HK-2 (cell line): ENCODE data around the gene PRICKLE2.

Source experiments
- DNase-seq: peaks from one replicate; pipeline ENCODE4 v3.0.0-alpha.2; 2018; ENCODE audit not compliant: unreplicated experiment

Gene PRICKLE2

GRCh38 chr3:64073158-64073761, 152.0 kb downstream of the PRICKLE2 start:
- no peak for DNase-seq

GRCh38 chr3:64072126-64072525, 153.1 kb downstream of the PRICKLE2 start:
- no peak for DNase-seq

DNA sequence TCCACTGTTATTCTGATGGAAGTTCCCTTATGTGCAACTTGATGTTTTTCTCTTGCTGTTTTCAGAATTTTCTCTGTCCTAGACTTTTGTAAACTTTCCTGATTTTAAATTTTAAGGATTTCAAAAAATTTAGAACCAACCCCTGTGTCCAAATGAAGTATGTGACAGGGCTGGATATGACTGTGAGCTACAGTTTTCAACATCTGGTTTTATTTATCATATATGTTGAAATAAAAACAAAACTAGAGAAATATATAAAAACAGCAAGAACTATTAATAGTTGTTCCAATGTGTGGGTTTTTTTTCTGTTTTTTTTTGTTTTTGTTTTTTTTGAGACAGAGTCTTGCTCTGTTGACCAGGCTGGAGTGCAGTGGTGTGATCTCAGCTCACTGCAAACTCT, 154.6 kb downstream of the PRICKLE2 start:
- no peak for DNase-seq

GRCh38 chr3:64067506-64068346, 157.5 kb downstream of the PRICKLE2 start:
- DNase-seq, result no peak

DNA sequence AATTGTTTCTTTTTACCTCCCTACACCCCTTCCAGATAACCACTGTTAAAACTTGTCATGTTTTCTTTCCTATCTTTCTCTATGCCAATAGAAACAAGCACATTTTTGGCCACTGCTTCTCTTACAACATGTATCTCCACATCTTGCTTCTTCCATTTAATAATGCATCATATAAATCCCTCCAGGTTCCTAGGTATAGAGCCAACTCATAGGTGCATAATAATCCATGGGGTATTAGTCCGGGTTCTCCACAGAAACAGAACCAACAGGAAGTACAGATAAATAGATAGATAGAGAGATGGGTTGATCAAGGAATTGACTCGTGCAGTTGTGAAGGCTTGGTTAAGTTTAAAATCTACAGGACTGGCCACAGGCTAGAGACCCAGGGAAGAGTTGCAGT, 160.5 kb downstream of the PRICKLE2 start:
- no peak for DNase-seq

DNA sequence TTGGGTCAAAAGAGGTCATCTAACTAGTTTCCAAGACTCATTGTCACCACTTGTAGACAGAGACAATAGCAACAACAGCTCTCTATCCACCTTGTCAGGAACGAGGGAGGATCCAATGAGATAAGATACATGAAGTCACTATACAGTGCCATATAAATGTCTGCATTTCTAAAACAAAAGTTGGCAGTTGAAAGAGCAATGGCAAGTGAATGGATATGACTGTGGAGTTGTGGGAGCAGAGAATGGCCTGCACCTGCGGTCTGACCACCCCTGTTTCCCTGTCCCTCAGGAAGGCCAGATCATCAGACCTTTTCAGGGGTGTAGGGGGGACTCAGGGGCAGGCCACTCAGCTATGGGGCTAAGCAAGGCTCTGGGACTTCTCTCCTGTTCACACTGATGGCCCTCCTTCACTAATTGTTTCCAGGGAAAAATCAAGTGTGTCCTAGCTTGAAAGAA, 161.3 kb downstream of the PRICKLE2 start:
- no peak for DNase-seq

- DNase-seq, result no peak
Observed at GRCh38 chr3:64063207-64063982, 161.9 kb downstream of the PRICKLE2 start.

DNA sequence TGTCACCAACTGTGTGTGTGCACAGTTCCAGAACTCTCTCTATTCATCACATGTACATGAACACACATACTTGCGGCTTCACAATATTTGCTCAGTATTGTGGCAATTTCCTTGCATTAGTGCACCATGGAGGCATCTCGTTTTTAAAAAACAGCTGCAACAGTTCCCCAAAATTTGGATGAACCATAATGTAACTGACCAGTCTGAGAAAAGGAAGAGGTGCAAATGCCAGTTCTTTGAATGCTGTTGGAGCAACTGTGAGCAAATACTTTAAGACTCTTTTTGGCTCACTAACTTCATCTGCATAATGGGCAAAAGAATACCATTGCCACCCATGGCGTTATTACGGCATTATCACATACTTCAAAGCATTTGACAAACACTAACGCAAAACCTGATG, 163.6 kb downstream of the PRICKLE2 start:
- DNase-seq, result no peak

- no peak for DNase-seq
Observed at GRCh38 chr3:64059484-64060175, 165.6 kb downstream of the PRICKLE2 start.

- DNase-seq, result no peak
Observed at GRCh38 chr3:64058566-64058965, 166.7 kb downstream of the PRICKLE2 start.

GRCh38 chr3:64057231-64057630, 168.0 kb downstream of the PRICKLE2 start:
- no peak for DNase-seq

GRCh38 chr3:64056606-64057180, 168.6 kb downstream of the PRICKLE2 start:
- no peak for DNase-seq

DNA sequence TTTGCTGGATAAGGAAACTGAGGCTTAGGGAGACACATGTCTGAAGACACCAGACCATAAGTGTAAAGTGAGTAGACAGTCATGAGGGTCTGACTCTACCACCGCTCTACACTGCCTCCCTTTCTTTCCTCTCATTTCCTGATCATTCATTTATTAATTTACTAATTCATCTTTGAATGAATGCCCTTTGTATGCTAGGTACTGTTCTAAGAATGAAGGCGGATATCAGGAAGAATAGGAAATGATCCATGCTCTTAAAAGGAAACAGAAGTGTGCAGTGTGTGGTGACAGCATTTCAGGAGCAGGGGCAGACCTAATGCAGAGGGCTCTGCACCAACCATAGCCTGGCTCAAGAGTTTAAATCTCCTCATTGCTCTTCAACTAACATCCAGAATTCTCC, 170.2 kb downstream of the PRICKLE2 start:
- DNase-seq, result no peak

- DNase-seq, result no peak
Observed at GRCh38 chr3:64054488-64054887, 170.8 kb downstream of the PRICKLE2 start.

GRCh38 chr3:64053581-64053980, 171.7 kb downstream of the PRICKLE2 start:
- DNase-seq, result no peak

- no peak for DNase-seq
Observed at GRCh38 chr3:64053117-64053516, 172.1 kb downstream of the PRICKLE2 start.

- DNase-seq, result no peak
Observed at GRCh38 chr3:64049832-64050231, 175.4 kb downstream of the PRICKLE2 start.

- peak; percentile 14 for DNase-seq
Observed at GRCh38 chr3:64049136-64049535, 176.1 kb downstream of the PRICKLE2 start.

DNA sequence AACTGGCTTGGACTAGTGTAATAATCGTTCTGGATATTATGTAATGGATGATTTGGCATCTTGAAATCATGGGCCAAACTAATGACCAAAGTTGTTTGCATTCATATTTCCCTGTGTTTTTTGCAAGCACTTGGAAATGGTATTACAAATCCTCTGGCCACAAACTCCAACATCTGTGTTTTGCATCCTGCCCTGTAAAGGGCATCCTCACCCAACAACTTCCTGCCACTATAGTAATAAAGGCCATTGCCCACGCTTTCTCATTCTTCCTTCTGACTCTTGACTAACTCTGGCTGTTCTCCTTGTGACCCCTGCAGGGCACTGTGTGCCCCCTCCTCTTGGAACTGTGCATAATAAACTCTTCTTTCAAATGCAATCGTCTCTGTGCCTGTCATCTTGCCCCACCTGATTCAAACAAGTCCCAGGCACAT, 176.6 kb downstream of the PRICKLE2 start:
- no peak for DNase-seq

DNA sequence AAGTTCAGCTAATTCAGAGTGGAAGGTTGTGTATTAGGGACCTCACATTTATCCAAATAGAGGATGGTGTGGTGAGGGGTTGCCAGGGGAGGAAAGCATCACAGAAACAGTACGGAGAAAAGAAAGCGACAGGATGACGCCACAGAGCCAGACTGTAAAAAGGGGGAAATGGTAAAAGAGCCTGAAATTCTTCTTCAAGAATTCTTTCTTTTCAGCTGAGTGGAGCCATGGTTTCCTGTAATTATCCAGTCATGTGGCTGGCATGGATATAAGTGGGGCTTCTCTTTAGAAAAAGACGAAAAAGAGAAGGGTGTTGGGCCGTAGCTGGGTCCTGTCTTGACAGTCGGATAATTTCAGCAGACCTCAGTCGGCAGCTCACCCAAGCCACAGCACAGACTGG, 177.5 kb downstream of the PRICKLE2 start:
- no peak for DNase-seq

GRCh38 chr3:64046996-64047594, 178.2 kb downstream of the PRICKLE2 start:
- DNase-seq, result no peak
